Small intestine (tissue), 7 donors: Measurements from ENCODE around the gene CDK5. TPM values are rescaled to one million over a fixed set of nuclear protein-coding genes. Genes with fewer than 3 reads are reported as not detected.

Experiments
- DNase-seq, 2 donors: peaks; one replicate each; pipeline versions ENCODE4 v3.0.0 to v3.0.0-alpha.2; 2013
- FAIRE-seq: peaks from 2 replicates; lab custom pipeline; 2012; peaks lifted over from hg19 to GRCh38; lab: Jason Lieb, UNC
- H3K27ac ChIP-seq, 3 donors: one replicate each; pipeline ENCODE4 v1.5.1; 2013; ENCODE audit warnings: low read length in 2 of 3, mild to moderate bottlenecking in 2 of 3, control low read depth in 1 of 3, inconsistent platforms in 1 of 3, low read depth in 1 of 3, moderate library complexity in 1 of 3
- H3K27me3 ChIP-seq, 3 donors: one replicate each; pipeline ENCODE4 v1.6.1; 2013; ENCODE audit warnings: low read length in 3 of 3, inconsistent platforms in 1 of 3; ENCODE audit not compliant: control insufficient read depth in 3 of 3, insufficient read depth in 3 of 3
- H3K36me3 ChIP-seq, 3 donors: one replicate each; pipeline ENCODE4 v1.6.1; 2013; ENCODE audit warnings: low read length in 3 of 3, inconsistent platforms in 1 of 3, low read depth in 1 of 3, mild to moderate bottlenecking in 1 of 3, moderate library complexity in 1 of 3; ENCODE audit not compliant: control insufficient read depth in 3 of 3, insufficient read depth in 2 of 3
- H3K4me1 ChIP-seq, 3 donors: one replicate each; pipeline ENCODE4 v1.6.1; 2013; ENCODE audit warnings: low read length in 2 of 3, inconsistent platforms in 1 of 3, low read depth in 1 of 3, mild to moderate bottlenecking in 1 of 3, moderate library complexity in 1 of 3; ENCODE audit not compliant: control insufficient read depth in 3 of 3, insufficient read depth in 2 of 3
- H3K4me3 ChIP-seq, 3 donors: one replicate each; pipeline ENCODE4 v1.5.1; 2013; ENCODE audit warnings: low read length in 3 of 3, control low read depth in 1 of 3, inconsistent platforms in 1 of 3, low read depth in 1 of 3, mild to moderate bottlenecking in 1 of 3, moderate library complexity in 1 of 3
- H3K9me3 ChIP-seq, 2 donors: one replicate each; pipeline ENCODE4 v1.6.1; 2013; ENCODE audit warnings: low read depth in 1 of 2, low read length in 1 of 2; ENCODE audit not compliant: control insufficient read depth in 2 of 2, insufficient read depth in 1 of 2
- WGBS, 3 donors: extraction: QIAGEN DNeasy Blood & Tissue Kit; methylation state at CpG; one replicate each; pipeline ENCODE4 v1.1.7; 2013; 5-methylcytosine and 5-hydroxymethylcytosine counted together
- polyA plus RNA-seq, 4 donors: library from polyadenylated mRNA; stranded (reverse) in 3 of 4; unstranded in 1 of 4; fragments of 200-250 nt in 3 of 4; fragments of 120-200 nt in 1 of 4; gene quantifications; one replicate each; pipeline versions ENCODE4 v1.2.1 to v1.2.3, GENCODE V29; 2013
- donor health status: healthy with polysubstance abuse.
- donor health status: control.
- donor health status: control.
- donor health status: Bipolar disorder and iron deficiency.
- donor health status: healthy.

The CDK5 gene
- polyA plus RNA-seq, 4 donors = 10.8 to 19.7 (median 11.9) TPM

DNA sequence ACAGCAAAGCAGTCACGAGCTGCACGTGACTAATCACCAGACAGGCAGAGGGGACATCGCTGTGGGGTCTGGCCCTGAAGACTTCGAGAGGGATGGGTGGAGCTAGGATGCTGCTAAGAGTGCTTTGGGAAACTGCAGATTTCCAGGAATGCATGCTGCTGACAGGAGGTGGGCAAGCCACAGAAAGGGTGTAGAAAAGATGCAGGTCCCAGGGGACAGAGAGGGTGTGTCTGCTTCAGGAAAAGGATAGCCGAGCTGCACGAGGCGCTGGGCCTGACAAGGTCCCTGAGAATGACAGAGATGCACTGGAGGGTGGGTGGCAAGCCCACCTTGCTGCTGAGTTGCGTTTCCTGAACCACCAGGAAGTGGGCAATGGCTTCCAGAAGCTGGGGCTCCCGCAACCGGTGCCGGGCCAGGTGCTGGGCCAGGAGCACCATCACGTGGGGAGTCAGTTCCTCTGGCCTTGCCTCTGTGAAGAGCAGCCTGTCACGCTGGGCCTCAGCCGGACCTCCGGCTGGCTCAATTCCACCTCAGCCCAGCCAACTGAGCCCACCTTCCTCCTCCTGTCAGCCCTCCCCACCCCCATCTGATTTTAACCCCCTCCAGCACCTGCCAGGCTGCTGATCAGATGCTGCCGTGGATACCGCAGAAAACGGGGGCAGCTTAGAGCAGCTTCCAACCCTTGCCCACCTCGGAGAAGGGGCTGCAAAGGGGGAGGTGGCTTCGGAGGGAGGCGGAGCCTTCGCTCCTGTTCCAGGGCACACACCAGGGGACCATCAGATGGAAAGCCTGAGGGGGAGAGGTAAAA, 20.7 kb upstream of the CDK5 start:
- Histone ChIP-seq H3K4me3 (no peak overlapping the region), H3K4me1 (peaks cover 3 to 42% (median 12%) of the 10 kb centered on the region in 3 donors), H3K36me3 (peaks cover 9 to 69% (median 11%) of the 10 kb centered on the region in 3 donors), H3K27me3 (no peaks in the 10 kb centered on the region), H3K27ac (peak overlapping the region in 1 of 3 donors; percentile 53), H3K9me3 (no peaks in the 10 kb centered on the region)
- WGBS, 3 donors = 53 to 66% (median 56%) methylated on average over 18 to 22 of the region's 22 CpGs
- DNase-seq = peak in 1 of 2 donors; percentile 83
- no peak for FAIRE-seq

- H3K4me3 ChIP-seq = no peak overlapping the region
- peaks cover 9 to 75% (median 13%) of the 10 kb centered on the region in 3 donors for H3K36me3 ChIP-seq
- 65 to 72% (median 67%) methylated on average over 9 to 10 of the region's 10 CpGs for WGBS, 3 donors
- FAIRE-seq (no peak), DNase-seq (no peak)
- H3K27me3 ChIP-seq = no peaks in the 10 kb centered on the region
- peaks cover 3 to 41% (median 12%) of the 10 kb centered on the region in 3 donors for H3K4me1 ChIP-seq
- H3K27ac ChIP-seq = peak overlapping the region in 1 of 3 donors; percentile 47
- no peaks in the 10 kb centered on the region for H3K9me3 ChIP-seq
Observed at GRCh38 chr7:151077705-151078232, 20.1 kb upstream of the CDK5 start.

DNA sequence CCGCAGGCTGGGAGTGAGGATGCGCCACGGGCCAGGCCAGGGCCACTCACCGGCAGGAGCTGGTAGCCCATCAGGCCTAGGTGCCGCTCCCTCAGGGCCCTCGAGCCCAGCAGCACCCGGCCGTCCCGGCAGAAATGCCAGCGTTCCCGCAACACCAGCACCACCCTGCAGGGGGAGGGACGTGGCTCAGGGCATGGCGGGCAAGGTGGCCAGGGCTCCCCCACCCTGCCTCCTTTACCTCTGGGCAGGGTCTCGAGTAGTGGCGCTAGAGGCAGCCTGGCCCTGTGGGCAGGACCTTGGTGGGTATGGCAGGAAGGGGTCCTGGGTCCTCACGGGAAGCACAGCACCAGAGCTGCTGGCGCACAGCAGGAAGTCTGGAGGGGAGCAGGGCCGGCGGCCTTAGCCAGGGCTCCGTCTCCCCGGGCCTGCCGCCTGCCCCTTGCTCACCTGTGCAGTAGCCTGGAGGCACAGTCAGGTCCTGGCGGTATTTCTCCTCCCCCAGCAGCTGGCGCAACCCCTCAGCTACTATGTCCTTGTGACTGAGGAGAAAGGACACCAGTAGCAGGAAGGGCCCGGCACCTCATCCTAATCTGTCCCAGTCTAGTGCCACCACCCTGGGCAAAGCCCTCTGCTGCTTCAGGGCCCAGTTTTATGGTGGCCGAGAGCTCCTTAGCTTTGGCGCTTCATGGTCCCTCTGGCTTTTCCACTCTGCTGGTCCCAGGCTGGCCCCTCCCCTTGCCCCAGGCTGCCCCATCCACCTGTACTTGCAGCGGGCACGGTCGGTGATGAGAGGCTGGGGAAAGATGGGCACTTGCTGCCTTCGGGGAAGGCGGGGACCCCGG, 19.4 kb upstream of the CDK5 start:
- Histone ChIP-seq H3K36me3 (peaks cover 9 to 82% (median 14%) of the 10 kb centered on the region in 3 donors), H3K4me1 (peaks cover 3 to 34% (median 7%) of the 10 kb centered on the region in 3 donors), H3K9me3 (no peaks in the 10 kb centered on the region), H3K27me3 (no peaks in the 10 kb centered on the region), H3K27ac (peak overlapping the region in 1 of 3 donors; percentile 47), H3K4me3 (no peak overlapping the region)
- FAIRE-seq = no peak
- DNase-seq = no peak
- WGBS, 3 donors = 75 to 77% (median 77%) methylated on average over 30 to 33 of the region's 33 CpGs

DNA sequence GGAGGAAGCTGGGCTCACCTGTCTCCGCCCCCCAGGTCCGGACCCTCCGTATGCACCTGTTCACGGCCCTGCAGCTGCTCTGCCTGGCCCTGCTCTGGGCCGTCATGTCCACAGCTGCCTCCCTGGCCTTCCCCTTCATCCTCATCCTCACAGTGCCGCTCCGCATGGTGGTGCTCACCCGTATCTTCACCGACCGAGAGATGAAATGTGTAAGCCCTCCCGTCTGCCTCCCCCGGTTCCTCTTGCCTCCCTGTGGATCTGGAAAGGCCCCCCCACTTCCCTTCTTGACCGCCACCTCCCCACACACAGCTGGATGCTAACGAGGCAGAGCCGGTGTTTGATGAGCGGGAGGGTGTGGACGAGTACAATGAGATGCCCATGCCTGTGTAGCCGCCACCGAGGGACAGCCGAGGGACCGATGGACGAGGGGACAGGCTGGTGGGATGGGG, 18.3 kb upstream of the CDK5 start:
- peaks cover 9 to 86% (median 20%) of the 10 kb centered on the region in 3 donors for H3K36me3 ChIP-seq
- FAIRE-seq (no peak), DNase-seq (no peak)
- no peak overlapping the region for H3K4me3 ChIP-seq
- H3K27me3 ChIP-seq = no peaks in the 10 kb centered on the region
- peaks cover 3 to 26% (median 6%) of the 10 kb centered on the region in 3 donors for H3K4me1 ChIP-seq
- no peaks in the 10 kb centered on the region for H3K9me3 ChIP-seq
- 82 to 87% (median 84%) methylated on average over 22 of the region's 22 CpGs for WGBS, 3 donors
- H3K27ac ChIP-seq = no peak overlapping the region

- no peak for DNase-seq
- Histone ChIP-seq H3K27ac (no peak overlapping the region), H3K4me1 (peaks cover 3 to 24% (median 6%) of the 10 kb centered on the region in 3 donors), H3K9me3 (no peaks in the 10 kb centered on the region), H3K27me3 (no peaks in the 10 kb centered on the region), H3K36me3 (peaks cover 9 to 90% (median 20%) of the 10 kb centered on the region in 3 donors), H3K4me3 (no peak overlapping the region)
- 82 to 88% (median 84%) methylated on average over 6 to 7 of the region's 7 CpGs for WGBS, 3 donors
- FAIRE-seq = no peak
Observed at GRCh38 chr7:151075662-151075971, 17.9 kb upstream of the CDK5 start.

DNA sequence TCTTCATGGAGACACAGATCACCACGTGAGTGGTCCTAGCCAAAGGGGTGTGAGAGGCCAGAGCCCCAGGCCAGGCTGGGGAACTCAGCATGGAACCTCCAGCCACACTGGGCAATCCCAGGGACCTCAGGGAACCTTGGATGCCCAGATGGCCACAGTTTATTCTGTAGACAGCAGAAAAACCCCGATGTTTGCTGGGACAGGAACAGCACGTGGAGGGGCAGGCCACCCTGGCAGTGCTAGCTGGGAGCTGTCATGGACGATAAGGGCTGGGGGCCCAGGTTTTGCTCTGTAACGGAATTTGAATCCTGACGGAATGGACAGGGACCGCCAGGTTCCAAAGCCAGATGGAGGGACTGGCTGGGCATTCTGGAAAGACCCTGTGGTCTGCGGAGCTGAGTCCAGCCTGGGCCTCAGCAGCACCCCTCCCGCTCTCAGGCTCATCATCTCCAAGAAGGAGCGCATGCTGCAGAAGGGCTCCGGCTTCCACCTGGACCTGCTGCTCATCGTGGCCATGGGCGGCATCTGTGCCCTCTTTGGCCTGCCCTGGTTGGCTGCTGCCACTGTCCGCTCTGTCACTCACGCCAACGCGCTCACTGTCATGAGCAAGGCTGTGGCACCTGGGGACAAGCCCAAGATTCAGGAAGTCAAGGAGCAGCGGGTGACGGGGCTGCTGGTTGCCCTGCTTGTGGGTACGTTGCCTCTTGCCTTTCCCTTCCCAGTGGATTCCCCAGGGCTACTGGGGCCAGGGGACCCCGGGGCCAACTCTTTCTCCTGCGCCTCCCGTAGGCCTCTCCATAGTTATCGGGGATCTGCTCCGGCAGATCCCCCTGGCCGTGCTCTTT, 17.3 kb upstream of the CDK5 start:
- WGBS, 3 donors = 91 to 93% (median 92%) methylated on average over 26 of the region's 26 CpGs
- H3K36me3 ChIP-seq = peaks cover 9 to 95% (median 20%) of the 10 kb centered on the region in 3 donors
- DNase-seq = no peak

DNA sequence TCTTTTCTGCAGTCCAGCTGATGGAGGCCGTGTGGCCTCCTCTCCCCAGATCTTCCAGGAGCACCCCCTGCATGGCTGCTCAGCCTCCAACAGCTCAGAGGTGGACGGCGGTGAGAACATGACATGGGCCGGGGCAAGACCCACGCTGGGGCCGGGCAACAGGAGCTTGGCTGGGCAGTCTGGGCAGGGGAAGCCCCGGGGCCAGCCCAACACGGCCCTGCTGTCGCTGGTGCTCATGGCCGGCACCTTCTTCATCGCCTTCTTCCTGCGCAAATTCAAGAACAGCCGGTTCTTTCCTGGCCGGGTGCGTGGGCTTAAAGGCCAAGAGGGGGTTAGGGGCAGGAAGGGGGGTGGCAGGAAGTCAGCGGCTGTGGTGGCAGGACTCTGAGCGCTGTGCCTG, 16.3 kb upstream of the CDK5 start:
- peaks cover 9 to 99% (median 20%) of the 10 kb centered on the region in 3 donors for H3K36me3 ChIP-seq
- no peak overlapping the region for H3K27ac ChIP-seq
- FAIRE-seq = no peak
- 84 to 89% (median 86%) methylated on average over 17 of the region's 17 CpGs for WGBS, 3 donors
- H3K27me3 ChIP-seq = no peaks in the 10 kb centered on the region
- no peak for DNase-seq
- H3K9me3 ChIP-seq = no peaks in the 10 kb centered on the region
- no peak overlapping the region for H3K4me3 ChIP-seq
- H3K4me1 ChIP-seq = peaks cover 0 to 15% (median 0%) of the 10 kb centered on the region in 3 donors

More for the DNA sequence above, 17.3 kb upstream of the CDK5 start:
- no peak for FAIRE-seq
- Histone ChIP-seq H3K27me3 (no peaks in the 10 kb centered on the region), H3K27ac (no peak overlapping the region), H3K9me3 (no peaks in the 10 kb centered on the region), H3K4me1 (peaks cover 3 to 24% (median 6%) of the 10 kb centered on the region in 3 donors), H3K4me3 (no peak overlapping the region)
